ENCODE data around the gene MINDY4B. TPM values are rescaled to one million over a fixed set of nuclear protein-coding genes. Genes with fewer than 3 reads are reported as not detected.

The MINDY4B gene
- total RNA-seq, 4 donors from 2014 or later = not detected

GRCh38 chr3:150840802-150841515, 64.3 kb downstream of the MINDY4B start:
- 86% methylated on average over 3 of the region's 4 CpGs for WGBS
- no peak for TF ChIP-seq CTCF (IDR thresholded peaks at IDR 0.05)
- no peak for TF ChIP-seq EP300 (IDR thresholded peaks at IDR 0.05)
- no peak for TF ChIP-seq POLR2A (IDR thresholded peaks at IDR 0.05; ENCODE audit: low read depth)
- TF ChIP-seq POLR2AphosphoS5 (IDR thresholded peaks at IDR 0.05) = no peak
- DNase-seq (ENCODE audit: extremely low spot score) = peak; percentile 62
- H3K27me3 ChIP-seq = peaks cover 0 to 17% (median 0%) of the 10 kb centered on the region in 4 donors
- no peaks in the 10 kb centered on the region for H3K9me3 ChIP-seq
- H3K4me1 ChIP-seq = no peaks in the 10 kb centered on the region
- no peak overlapping the region for H3K27ac ChIP-seq (replicated peaks in 1 of 4)
- no peak overlapping the region for H3K4me3 ChIP-seq
- H3K36me3 ChIP-seq = no peaks in the 10 kb centered on the region
- intact Hi-C loops (cut with DNase I) = no loop called here

- TF ChIP-seq POLR2AphosphoS5 (IDR thresholded peaks at IDR 0.05) (no peak), POLR2A (IDR thresholded peaks at IDR 0.05; ENCODE audit: low read depth) (no peak), EP300 (IDR thresholded peaks at IDR 0.05) (no peak)
- WGBS = 79% methylated on average over 7 of the region's 7 CpGs
These were observed 74.5 kb downstream of the MINDY4B start for GRCh38 chr3:150830745-150831144.

GRCh38 chr3:150830094-150830681, 75.1 kb downstream of the MINDY4B start:
- H3K27me3 ChIP-seq = no peaks in the 10 kb centered on the region
- 95% methylated on average over 5 of the region's 6 CpGs for WGBS
- no peaks in the 10 kb centered on the region for H3K36me3 ChIP-seq
- intact Hi-C loops (cut with DNase I) = no loop called here
- no peak overlapping the region for H3K27ac ChIP-seq (replicated peaks in 1 of 4)
- H3K4me3 ChIP-seq = no peak overlapping the region
- TF ChIP-seq POLR2A (IDR thresholded peaks at IDR 0.05; ENCODE audit: low read depth) = no peak
- TF ChIP-seq CTCF (IDR thresholded peaks at IDR 0.05) = no peak
- TF ChIP-seq POLR2AphosphoS5 (IDR thresholded peaks at IDR 0.05) = no peak
- TF ChIP-seq EP300 (IDR thresholded peaks at IDR 0.05) = no peak
- H3K4me1 ChIP-seq = no peaks in the 10 kb centered on the region
- peak; percentile 31 for DNase-seq (ENCODE audit: extremely low spot score)
- H3K9me3 ChIP-seq = no peaks in the 10 kb centered on the region

More at GRCh38 chr3:150830745-150831144, 74.5 kb downstream of the MINDY4B start:
- Histone ChIP-seq H3K27ac (replicated peaks in 1 of 4) (no peak overlapping the region), H3K27me3 (no peaks in the 10 kb centered on the region), H3K4me3 (no peak overlapping the region), H3K36me3 (no peaks in the 10 kb centered on the region), H3K9me3 (no peaks in the 10 kb centered on the region), H3K4me1 (no peaks in the 10 kb centered on the region)
- intact Hi-C loops (cut with DNase I) = no loop called here
- peak; percentile 31 for DNase-seq (ENCODE audit: extremely low spot score)

GRCh38 chr3:150829408-150829807, 75.8 kb downstream of the MINDY4B start:
- TF ChIP-seq POLR2A (IDR thresholded peaks at IDR 0.05; ENCODE audit: low read depth) (no peak), POLR2AphosphoS5 (IDR thresholded peaks at IDR 0.05) (no peak), CTCF (IDR thresholded peaks at IDR 0.05) (no peak), EP300 (IDR thresholded peaks at IDR 0.05) (no peak)
- H3K36me3 ChIP-seq = no peaks in the 10 kb centered on the region
- H3K27me3 ChIP-seq = no peaks in the 10 kb centered on the region
- H3K4me3 ChIP-seq = no peak overlapping the region
- intact Hi-C loops (cut with DNase I) = no loop called here
- no peaks in the 10 kb centered on the region for H3K9me3 ChIP-seq
- no peak overlapping the region for H3K27ac ChIP-seq (replicated peaks in 1 of 4)
- no peaks in the 10 kb centered on the region for H3K4me1 ChIP-seq
- WGBS = 82% methylated on average over 6 of the region's 6 CpGs
- peak; percentile 84 for DNase-seq (ENCODE audit: extremely low spot score)

- intact Hi-C loops (cut with DNase I) = no loop called here
- no peak overlapping the region for H3K27ac ChIP-seq (replicated peaks in 1 of 4)
- H3K9me3 ChIP-seq = no peaks in the 10 kb centered on the region
- no peaks in the 10 kb centered on the region for H3K36me3 ChIP-seq
- WGBS = 38% methylated on average over 2 of the region's 2 CpGs
- H3K27me3 ChIP-seq = no peaks in the 10 kb centered on the region
- DNase-seq (ENCODE audit: extremely low spot score) = peak; percentile 14
- TF ChIP-seq CTCF (IDR thresholded peaks at IDR 0.05) (no peak), EP300 (IDR thresholded peaks at IDR 0.05) (no peak), POLR2A (IDR thresholded peaks at IDR 0.05; ENCODE audit: low read depth) (no peak), POLR2AphosphoS5 (IDR thresholded peaks at IDR 0.05) (no peak)
- H3K4me3 ChIP-seq = no peak overlapping the region
- no peaks in the 10 kb centered on the region for H3K4me1 ChIP-seq
These were observed 76.2 kb downstream of the MINDY4B start for GRCh38 chr3:150828997-150829396.

All from esophagus muscularis mucosa (tissue), 4 donors.